Fibroblast of lung (primary cell): ENCODE data around the gene PRCP. TPM values are rescaled to one million over a fixed set of nuclear protein-coding genes. Genes with fewer than 3 reads are reported as not detected.

Experiments used
- DNase-seq, 2 donors: peaks; one replicate each; pipeline versions ENCODE4 v3.0.0 to v3.0.0-alpha.2; 2010; ENCODE audit warnings: low read depth in 2 of 2
- H2AFZ ChIP-seq: 2 replicates; pipeline ENCODE4 v1.5.1; 2012; ENCODE audit warnings: low read length, control low read depth, inconsistent platforms
- H3K27ac ChIP-seq: 2 replicates; pipeline ENCODE4 v1.5.1; 2011; ENCODE audit warnings: low read length, control low read depth; ENCODE audit not compliant: insufficient read depth
- H3K27me3 ChIP-seq: 2 replicates; pipeline ENCODE4 v1.5.1; 2011; ENCODE audit warnings: mild to moderate bottlenecking, low read length; ENCODE audit not compliant: control insufficient read depth, insufficient read depth
- H3K36me3 ChIP-seq: 2 replicates; pipeline ENCODE4 v1.5.1; 2011; ENCODE audit warnings: low read length; ENCODE audit not compliant: control insufficient read depth, insufficient read depth
- H3K4me1 ChIP-seq: 2 replicates; pipeline ENCODE4 v1.5.1; 2011; ENCODE audit warnings: low read length; ENCODE audit not compliant: control insufficient read depth, insufficient read depth; ENCODE audit errors: extremely low read depth
- H3K4me2 ChIP-seq: 2 replicates; pipeline ENCODE4 v1.5.1; 2011; ENCODE audit warnings: low read length, control low read depth; ENCODE audit not compliant: insufficient read depth; ENCODE audit errors: extremely low read depth
- H3K4me3 ChIP-seq, 4 experiments: fragments of 200-600 bp in 1 of 4; sonication (generic) in 1 of 4; replicated peaks in 1 of 4; 2 replicates each; pipeline ENCODE4 v1.5.1; 2011 to 2016; ENCODE audit warnings: low read length in 4 of 4, low read depth in 3 of 4, mild to moderate bottlenecking in 3 of 4, control low read depth in 2 of 4, inconsistent platforms in 1 of 4, mixed read lengths in 1 of 4; ENCODE audit not compliant: insufficient read depth in 1 of 4; ENCODE audit errors: control extremely low read depth in 1 of 4
- H3K79me2 ChIP-seq: 2 replicates; pipeline ENCODE4 v1.5.1; 2012; ENCODE audit warnings: mild to moderate bottlenecking, low read length, inconsistent platforms; ENCODE audit not compliant: control insufficient read depth, insufficient read depth
- H3K9ac ChIP-seq: 2 replicates; pipeline ENCODE4 v1.5.1; 2011; ENCODE audit warnings: mild to moderate bottlenecking, low read length, control low read depth; ENCODE audit not compliant: insufficient read depth
- H3K9me3 ChIP-seq: 2 replicates; pipeline ENCODE4 v1.5.1; 2012; ENCODE audit warnings: low read depth, low read length; ENCODE audit not compliant: control insufficient read depth, insufficient read depth
- H4K20me1 ChIP-seq: 2 replicates; pipeline ENCODE4 v1.5.1; 2011; ENCODE audit warnings: low read length; ENCODE audit not compliant: control insufficient read depth, insufficient read depth; ENCODE audit errors: extremely low read depth
- CTCF ChIP-seq, 2 donors: IDR thresholded peaks in 1 of 2; conservative IDR thresholded peaks in 1 of 2; 1 replicate in 1 of 2; 2 replicates in 1 of 2; pipeline ENCODE4 v1.5.1; 2011 to 2012; ENCODE audit warnings: low read length in 2 of 2, control low read depth in 1 of 2, inconsistent platforms in 1 of 2, low read depth in 1 of 2, mild to moderate bottlenecking in 1 of 2
- EZH2 ChIP-seq: IDR thresholded peaks from 2 replicates; pipeline ENCODE4 v1.5.1; 2012; ENCODE audit warnings: low read length, control low read depth, mild to moderate bottlenecking; ENCODE audit errors: missing control alignments
- polyA plus RNA-seq, 2 donors: library from polyadenylated mRNA; depleted of rRNA in 1 of 2; stranded (reverse) in 1 of 2; unstranded in 1 of 2; fragments of >200 nt; gene quantifications; 2 replicates each; pipeline ENCODE4 v1.2.1, GENCODE V29; 2011 to 2012; ENCODE audit warnings: missing spikeins in 1 of 2
- total RNA-seq: library from RNA; depleted of rRNA; stranded (reverse); fragments of >200 nt; gene quantifications from 2 replicates; pipeline ENCODE4 v1.2.1, GENCODE V29; 2014

The PRCP gene
- total and polyA plus RNA-seq, 2 donors (not counting 1 experiment from before 2014, with no cell fraction given): 107 to 167 TPM

GRCh38 chr11:82867495-82868082 is 32.6 kb downstream of the PRCP start:
- Histone ChIP-seq H3K4me3 (peak overlapping the region in 3 of 4 experiments; percentile 22 to 33 (median 30)), H3K9me3 (no peaks in the 10 kb centered on the region), H3K36me3 (no peaks in the 10 kb centered on the region), H4K20me1 (no peaks in the 10 kb centered on the region), H3K27ac (no peak overlapping the region), H3K79me2 (no peaks in the 10 kb centered on the region), H2AFZ (peak overlapping the region; percentile 91), H3K4me1 (peaks cover 5% of the 10 kb centered on the region), H3K4me2 (peak overlapping the region; percentile 41), H3K27me3 (no peaks in the 10 kb centered on the region), H3K9ac (no peak overlapping the region)
- TF ChIP-seq CTCF (conservative IDR thresholded peaks at IDR 0.05 in 1 of 2, IDR thresholded peaks at IDR 0.05 in 1 of 2; ENCODE audit: low read depth in 1 of 2, low read length in 2 of 2): peak; percentile 60 to 62
- TF ChIP-seq EZH2: no peak
- peak; percentile 65 to 87 for DNase-seq

GRCh38 chr11:82865841-82866240 is 34.4 kb downstream of the PRCP start:
- Histone ChIP-seq H3K27ac (no peak overlapping the region), H3K9ac (no peak overlapping the region), H4K20me1 (no peaks in the 10 kb centered on the region), H3K79me2 (no peaks in the 10 kb centered on the region), H3K36me3 (no peaks in the 10 kb centered on the region), H2AFZ (no peak overlapping the region), H3K9me3 (no peaks in the 10 kb centered on the region), H3K4me2 (no peak overlapping the region), H3K27me3 (no peaks in the 10 kb centered on the region), H3K4me1 (peaks cover 5% of the 10 kb centered on the region), H3K4me3 (no peak overlapping the region)
- TF ChIP-seq CTCF (conservative IDR thresholded peaks at IDR 0.05 in 1 of 2, IDR thresholded peaks at IDR 0.05 in 1 of 2; ENCODE audit: low read depth in 1 of 2, low read length in 2 of 2): no peak
- TF ChIP-seq EZH2: no peak
- DNase-seq: no peak

- Histone ChIP-seq H4K20me1 (no peaks in the 10 kb centered on the region), H3K27ac (no peak overlapping the region), H2AFZ (no peak overlapping the region), H3K9me3 (no peaks in the 10 kb centered on the region), H3K9ac (no peak overlapping the region), H3K79me2 (no peaks in the 10 kb centered on the region), H3K4me1 (peaks cover 8% of the 10 kb centered on the region), H3K36me3 (no peaks in the 10 kb centered on the region), H3K4me3 (no peak overlapping the region), H3K4me2 (peak overlapping the region; percentile 44), H3K27me3 (no peaks in the 10 kb centered on the region)
- DNase-seq: peak; percentile 29 to 90
- peak; percentile 61 to 76 for TF ChIP-seq CTCF (conservative IDR thresholded peaks at IDR 0.05 in 1 of 2, IDR thresholded peaks at IDR 0.05 in 1 of 2; ENCODE audit: low read depth in 1 of 2, low read length in 2 of 2)
- TF ChIP-seq EZH2: no peak
These were observed 36.0 kb downstream of the PRCP start for GRCh38 chr11:82864268-82864667.
